Measurements from ENCODE around the gene SCYGR3. TPM values are rescaled to one million over a fixed set of nuclear protein-coding genes. Genes with fewer than 3 reads are reported as not detected.

The SCYGR3 gene
- total and polyA plus RNA-seq, 2 donors (not counting 1 experiment from before 2014, with no cell fraction given): not detected

DNA sequence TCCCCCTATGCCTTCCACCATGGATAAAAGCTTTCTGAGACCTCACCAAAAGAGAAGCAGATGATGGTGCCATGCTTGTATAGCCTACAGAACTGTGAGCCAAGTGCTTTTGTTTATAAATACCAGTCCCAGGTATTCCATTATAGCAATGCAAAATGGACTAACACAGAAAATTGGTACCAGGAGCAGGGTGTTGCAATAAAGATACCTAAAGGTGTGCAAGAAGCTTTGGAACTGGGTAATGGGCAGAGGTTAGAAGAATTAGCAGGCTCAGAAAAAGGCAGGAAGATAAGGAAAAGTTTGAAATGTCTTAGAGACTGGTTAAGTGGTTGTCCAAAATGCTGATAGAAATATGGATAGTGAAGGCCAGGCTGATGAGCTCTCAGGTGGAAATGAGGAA is 32.3 kb downstream of the SCYGR3 start:
- no peak overlapping the region for H3K4me3 ChIP-seq (ENCODE audit: control extremely low read depth in 1 of 5, extremely low read depth in 1 of 5, insufficient read depth in 1 of 5, low read depth in 2 of 5, low read length in 4 of 5)
- no peaks in the 10 kb centered on the region for H3K79me2 ChIP-seq (ENCODE audit: control insufficient read depth, insufficient read depth, low read length)
- no peak overlapping the region for H2AFZ ChIP-seq (ENCODE audit: insufficient read depth, low read depth, low read length, poor library complexity, severe bottlenecking)
- POLR2A ChIA-PET: no interaction called here
- peaks cover 2 to 15% (median 11%) of the 10 kb centered on the region in 3 donors for H3K9me3 ChIP-seq (ENCODE audit: control extremely low read depth in 1 of 3, control insufficient read depth in 2 of 3, insufficient read depth in 1 of 3, low read length in 2 of 3)
- H3K4me2 ChIP-seq (replicated peaks; ENCODE audit: low read depth, low read length, poor library complexity, severe bottlenecking): no peak overlapping the region
- no peak for DNase-seq
- H3K4me1 Mint-ChIP-seq: no peaks in the 10 kb centered on the region
- no peak overlapping the region for H3K9ac ChIP-seq (ENCODE audit: low read length)
- H4K20me1 ChIP-seq (ENCODE audit: control insufficient read depth, insufficient read depth, low read length, poor library complexity, severe bottlenecking): no peaks in the 10 kb centered on the region
- no peak for ATAC-seq (ENCODE audit: low read depth)
- H3K4me1 ChIP-seq (ENCODE audit: control insufficient read depth in 2 of 2, insufficient read depth in 2 of 2, low read length in 2 of 2): no peaks in the 10 kb centered on the region
- intact Hi-C loops (cut with micrococcal nuclease): no loop called here
- H3K27me3 Mint-ChIP-seq: peaks cover 24% of the 10 kb centered on the region
- no peak overlapping the region for H3K27ac ChIP-seq (ENCODE audit: low read length in 2 of 2)
- peaks cover 8% of the 10 kb centered on the region for H3K9me3 Mint-ChIP-seq (ENCODE audit: insufficient read depth)
- CTCF ChIA-PET: no interaction called here
- no peaks in the 10 kb centered on the region for H3K36me3 ChIP-seq (replicated peaks in 1 of 2; ENCODE audit: control extremely low read depth in 1 of 2, control insufficient read depth in 1 of 2, extremely low read depth in 1 of 2, insufficient read depth in 2 of 2, low read length in 1 of 2)
- peaks cover 0 to 10% (median 1%) of the 10 kb centered on the region in 4 experiments for H3K27me3 ChIP-seq (replicated peaks in 1 of 4; ENCODE audit: control extremely low read depth in 1 of 4, control insufficient read depth in 3 of 4, insufficient read depth in 4 of 4, low read length in 3 of 4)
- H3K4me3 Mint-ChIP-seq: no peak overlapping the region
- H3K27ac Mint-ChIP-seq: no peak overlapping the region
- TF ChIP-seq EZH2 (IDR thresholded peaks at IDR 0.05; ENCODE audit: borderline replicate concordance, insufficient read depth, low read depth, low read length, poor library complexity, severe bottlenecking): no peak
- no peak for TF ChIP-seq CTCF (IDR thresholded peaks at IDR 0.05)

DNA sequence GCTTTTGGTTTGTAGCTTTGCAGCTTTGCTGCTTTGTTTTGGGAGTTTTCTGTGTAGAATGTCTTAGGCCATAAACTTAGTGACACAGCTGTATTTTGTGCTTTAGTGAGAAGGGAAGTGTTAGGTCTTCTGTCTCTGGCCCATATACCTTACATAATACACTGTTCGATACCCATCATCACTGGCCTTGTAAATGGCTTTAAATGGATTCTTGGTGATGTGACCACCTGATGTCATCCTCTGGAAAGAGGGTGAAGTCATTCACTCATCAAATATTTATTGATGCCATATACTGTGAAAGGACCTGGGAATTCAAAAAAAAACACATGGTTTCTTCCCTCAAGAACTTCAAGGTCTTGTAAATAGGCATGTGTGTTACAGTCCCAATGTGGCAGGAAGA is 34.8 kb downstream of the SCYGR3 start:
- H3K4me1 ChIP-seq (ENCODE audit: control insufficient read depth in 2 of 2, insufficient read depth in 2 of 2, low read length in 2 of 2): no peaks in the 10 kb centered on the region
- ChIA-PET POLR2A (no interaction called here), CTCF (no interaction called here)
- no CpG with 5 or more reads among the region's 1 CpG for WGBS (ENCODE audit: insufficient coverage)
- ATAC-seq (ENCODE audit: low read depth) (no peak), DNase-seq (no peak)
- no peak overlapping the region for H3K4me2 ChIP-seq (replicated peaks; ENCODE audit: low read depth, low read length, poor library complexity, severe bottlenecking)
- H3K4me3 ChIP-seq (ENCODE audit: control extremely low read depth in 1 of 5, extremely low read depth in 1 of 5, insufficient read depth in 1 of 5, low read depth in 2 of 5, low read length in 4 of 5): no peak overlapping the region
- H3K36me3 ChIP-seq (replicated peaks in 1 of 2; ENCODE audit: control extremely low read depth in 1 of 2, control insufficient read depth in 1 of 2, extremely low read depth in 1 of 2, insufficient read depth in 2 of 2, low read length in 1 of 2): no peaks in the 10 kb centered on the region
- peaks cover 28% of the 10 kb centered on the region for H3K27me3 Mint-ChIP-seq
- no peaks in the 10 kb centered on the region for H3K79me2 ChIP-seq (ENCODE audit: control insufficient read depth, insufficient read depth, low read length)
- no peak overlapping the region for H2AFZ ChIP-seq (ENCODE audit: insufficient read depth, low read depth, low read length, poor library complexity, severe bottlenecking)
- peaks cover 8% of the 10 kb centered on the region for H3K9me3 Mint-ChIP-seq (ENCODE audit: insufficient read depth)
- intact Hi-C loops (cut with micrococcal nuclease): no loop called here
- no peak overlapping the region for H3K9ac ChIP-seq (ENCODE audit: low read length)
- no peaks in the 10 kb centered on the region for H3K4me1 Mint-ChIP-seq
- no peak overlapping the region for H3K4me3 Mint-ChIP-seq
- peaks cover 0 to 8% (median 1%) of the 10 kb centered on the region in 4 experiments for H3K27me3 ChIP-seq (replicated peaks in 1 of 4; ENCODE audit: control extremely low read depth in 1 of 4, control insufficient read depth in 3 of 4, insufficient read depth in 4 of 4, low read length in 3 of 4)
- peaks cover 2 to 15% (median 11%) of the 10 kb centered on the region in 3 donors for H3K9me3 ChIP-seq (ENCODE audit: control extremely low read depth in 1 of 3, control insufficient read depth in 2 of 3, insufficient read depth in 1 of 3, low read length in 2 of 3)
- no peaks in the 10 kb centered on the region for H4K20me1 ChIP-seq (ENCODE audit: control insufficient read depth, insufficient read depth, low read length, poor library complexity, severe bottlenecking)
- no peak overlapping the region for H3K27ac ChIP-seq (ENCODE audit: low read length in 2 of 2)
- TF ChIP-seq CTCF (IDR thresholded peaks at IDR 0.05) (no peak), EZH2 (IDR thresholded peaks at IDR 0.05; ENCODE audit: borderline replicate concordance, insufficient read depth, low read depth, low read length, poor library complexity, severe bottlenecking) (no peak)
- H3K27ac Mint-ChIP-seq: no peak overlapping the region

Data from B cell (primary cell).